ENCODE measurements around the gene BCCIP.

BCCIP gene

DNA sequence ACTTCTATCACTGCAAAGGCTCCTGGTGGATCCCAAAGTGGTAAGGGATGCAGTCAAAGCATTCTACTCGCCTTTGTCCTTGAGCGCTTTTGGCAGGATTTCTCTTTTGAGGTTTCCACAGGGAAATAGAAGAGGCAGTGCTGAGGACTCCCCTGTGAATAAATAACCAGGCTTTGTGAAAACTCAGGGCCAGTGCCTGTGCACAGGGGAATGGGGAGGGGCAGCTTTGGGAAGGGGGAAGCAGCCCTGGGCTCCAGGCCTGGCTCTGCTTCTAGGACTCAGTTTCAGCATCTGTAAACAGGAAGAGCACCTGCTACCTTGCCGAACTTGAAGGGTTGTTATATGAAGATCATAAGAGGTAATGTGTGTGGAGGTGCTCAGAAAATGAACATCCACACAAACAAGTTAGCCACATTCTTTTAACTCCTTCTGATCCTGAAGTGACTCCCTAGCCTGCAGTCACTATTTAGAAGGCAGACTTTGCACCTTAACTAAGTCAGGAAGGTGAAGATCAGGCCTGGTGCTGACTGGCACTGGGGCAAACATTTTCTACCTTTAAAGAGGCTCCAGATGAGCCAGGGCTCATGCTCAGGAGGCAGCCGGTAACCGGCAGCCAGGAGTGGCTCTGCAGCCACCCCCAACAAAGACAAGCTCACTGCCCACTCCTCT, 25.2 kb upstream of the BCCIP start:
- no peak for DNase-seq (ENCODE audit: low spot score)

GRCh38 chr10:125799451-125800182, 23.7 kb upstream of the BCCIP start:
- no peak for DNase-seq (ENCODE audit: low spot score)

DNA sequence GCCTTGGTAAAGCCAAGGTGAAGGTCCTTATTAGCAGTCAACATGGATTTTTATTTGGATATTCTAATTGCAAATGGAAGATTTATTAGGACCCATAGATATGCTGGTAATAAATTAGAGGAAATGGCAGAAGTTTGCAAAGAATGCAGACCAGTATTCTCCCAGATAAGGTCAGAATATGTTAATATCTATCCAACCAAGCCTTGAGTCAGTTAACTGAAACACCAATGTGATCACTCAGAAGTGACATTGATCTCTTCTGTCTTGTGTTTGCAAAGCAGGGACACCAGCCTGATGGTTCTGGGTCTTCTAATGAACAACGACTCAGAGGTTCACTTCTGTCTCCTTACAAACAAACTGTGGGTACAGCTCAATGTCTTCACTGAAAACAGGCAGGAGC, 21.8 kb upstream of the BCCIP start:
- no peak for DNase-seq (ENCODE audit: low spot score)

DNA sequence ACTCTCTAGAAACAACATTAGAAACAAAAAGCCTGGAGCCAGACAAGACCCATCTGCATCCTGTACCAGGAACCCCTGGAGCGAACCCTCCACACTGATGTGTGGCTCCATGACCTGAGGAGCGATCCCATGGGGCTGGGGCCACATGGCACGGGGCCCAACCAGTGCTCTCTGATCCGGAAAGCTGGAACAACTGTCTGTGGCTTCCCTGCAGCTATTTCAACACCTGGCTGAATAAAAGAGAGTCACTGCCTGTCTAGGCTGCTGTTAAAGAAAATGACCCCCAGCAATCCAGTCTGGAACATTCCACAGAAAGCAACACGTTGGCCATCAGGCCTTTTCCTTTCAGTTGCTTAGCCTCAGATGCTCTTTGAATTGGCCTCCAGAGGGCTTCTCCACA, 21.2 kb upstream of the BCCIP start:
- DNase-seq (ENCODE audit: low spot score): no peak

- no peak for DNase-seq (ENCODE audit: low spot score)
Measured at GRCh38 chr10:125802739-125803138, 20.6 kb upstream of the BCCIP start.

DNA sequence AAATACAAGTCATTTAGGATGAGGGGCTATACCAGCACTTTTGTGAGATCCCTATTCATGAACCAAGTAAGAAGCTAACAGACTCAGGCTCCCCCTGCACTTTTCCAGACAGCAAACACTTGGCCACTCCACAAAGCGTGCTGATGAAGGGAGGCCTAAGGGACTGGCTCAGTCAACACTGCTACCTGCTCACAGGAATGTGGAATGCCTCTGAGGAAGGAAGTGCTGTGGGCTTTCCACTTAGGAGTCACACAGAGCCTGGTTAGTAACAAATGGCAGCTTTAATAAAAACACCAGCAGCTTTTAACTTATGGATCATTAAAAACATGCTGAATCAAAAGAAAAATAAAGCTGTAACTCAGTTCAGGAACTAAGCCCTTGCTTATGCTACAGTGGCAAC, 15.3 kb upstream of the BCCIP start:
- DNase-seq (ENCODE audit: low spot score): no peak

DNA sequence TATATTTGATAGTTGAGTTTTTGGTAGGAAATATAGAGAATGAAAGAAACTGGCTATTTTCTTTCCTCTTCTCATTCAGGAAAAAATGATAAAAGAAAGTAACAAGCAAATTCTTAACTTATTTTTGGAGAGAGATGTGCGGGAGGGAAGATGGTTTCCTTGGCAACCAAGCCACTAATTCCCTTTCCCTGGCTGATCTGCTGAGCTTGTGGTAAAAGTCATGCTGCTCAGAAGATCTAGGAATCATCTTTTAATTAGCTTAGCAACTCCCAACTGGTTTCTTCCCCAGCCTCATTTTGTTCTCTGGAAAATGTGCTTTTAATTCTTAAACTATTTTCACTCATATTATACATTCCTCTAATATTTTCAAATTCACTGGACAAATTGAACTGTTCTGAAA, 12.1 kb upstream of the BCCIP start:
- DNase-seq (ENCODE audit: low spot score): no peak

DNA sequence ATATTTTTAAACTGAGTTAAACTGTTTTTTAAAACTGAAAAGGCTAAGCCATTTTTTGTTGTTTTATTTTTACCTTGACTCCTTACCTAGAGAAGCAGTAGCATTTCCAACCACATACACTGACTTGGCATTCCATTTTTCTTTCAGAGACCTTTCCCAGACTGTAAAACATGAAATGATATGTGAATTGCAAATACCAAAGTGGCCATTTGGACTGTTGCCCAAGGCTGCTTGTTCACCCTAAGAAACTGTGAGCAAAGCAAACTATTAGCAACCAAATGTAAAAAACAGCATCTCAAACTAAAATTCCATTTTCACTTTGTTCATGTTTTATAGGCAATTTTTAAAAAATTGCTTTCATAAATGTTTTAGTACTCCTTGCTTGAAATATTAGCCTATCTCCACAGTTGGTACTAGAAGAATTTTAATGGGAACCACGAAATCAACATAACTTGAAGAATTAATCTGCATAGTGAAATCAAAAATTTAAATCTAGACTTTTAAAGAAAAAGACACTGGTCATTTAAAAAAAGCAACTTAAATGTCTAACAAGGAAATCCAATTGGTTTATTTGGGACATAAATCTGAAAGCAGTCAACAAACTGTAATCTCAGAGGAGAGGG, 11.1 kb upstream of the BCCIP start:
- no peak for DNase-seq (ENCODE audit: low spot score)

DNA sequence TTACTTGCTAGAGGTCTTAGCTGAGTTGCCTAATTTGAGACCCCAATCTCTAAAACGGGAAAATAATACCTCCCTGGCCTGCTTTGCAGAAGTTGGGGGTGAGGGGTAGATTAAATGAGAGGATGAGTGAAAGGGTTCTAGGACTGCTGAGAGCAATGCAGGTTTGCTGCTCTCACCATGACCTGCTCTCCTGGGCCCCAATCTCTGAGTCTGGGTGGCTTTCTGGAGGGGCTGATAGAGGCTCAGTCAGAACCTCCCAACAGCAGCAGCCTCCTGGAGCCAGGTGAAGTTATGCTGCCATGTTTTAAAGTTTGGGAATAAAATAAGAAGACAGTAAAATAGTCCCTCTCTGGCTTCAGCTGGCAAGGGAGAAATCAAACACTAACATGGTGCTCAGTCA, 7.6 kb upstream of the BCCIP start:
- DNase-seq (ENCODE audit: low spot score): no peak

DNA sequence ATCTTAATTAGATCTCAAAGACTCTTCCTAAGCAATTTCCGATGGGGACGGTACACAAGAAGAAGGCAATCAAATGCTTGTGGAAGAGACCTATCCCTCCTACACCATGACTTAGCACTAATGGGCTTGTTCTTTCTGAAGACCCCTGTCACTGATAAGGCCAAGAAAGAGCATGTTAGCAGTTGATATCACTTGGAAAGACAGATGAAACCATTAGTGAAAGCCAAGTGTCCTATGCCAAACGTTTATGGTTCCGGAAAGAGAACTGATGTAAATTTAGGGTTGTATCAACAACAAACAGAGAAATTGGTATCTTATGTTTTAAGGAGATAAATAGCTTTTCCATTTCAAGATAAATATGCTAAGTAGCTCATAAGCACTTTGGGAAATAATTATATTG, 6.8 kb upstream of the BCCIP start:
- no peak for DNase-seq (ENCODE audit: low spot score)

DNA sequence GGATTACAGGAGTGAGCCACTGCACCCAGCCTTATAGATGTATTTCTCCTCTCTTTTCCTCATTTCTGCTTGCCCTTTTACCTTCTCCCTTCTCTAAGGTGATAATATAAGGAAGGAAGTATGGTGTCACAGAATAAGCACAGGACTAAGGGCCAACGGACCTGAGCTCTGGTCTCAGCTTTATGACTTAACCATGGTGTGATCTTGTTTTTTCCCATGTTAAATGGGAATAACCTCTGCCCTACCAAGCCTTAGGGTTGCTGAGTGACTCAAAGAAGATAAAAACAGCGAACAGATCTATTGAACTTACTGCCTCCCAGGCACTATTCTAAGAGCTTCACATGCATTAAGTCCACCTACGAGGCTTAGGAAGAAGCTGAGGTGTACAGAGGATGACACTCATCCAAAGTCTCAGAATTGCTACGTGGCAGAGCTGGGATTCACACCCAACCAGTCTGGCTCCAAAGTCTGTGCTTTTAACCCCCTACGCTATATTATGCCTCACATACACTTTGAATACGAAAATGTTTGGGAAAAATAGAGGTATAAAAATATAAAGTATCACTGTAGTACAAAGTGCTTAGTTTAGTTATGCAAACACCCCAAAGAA, 5.9 kb upstream of the BCCIP start:
- no peak for DNase-seq (ENCODE audit: low spot score)

GRCh38 chr10:125820701-125821100, 2.6 kb upstream of the BCCIP start:
- no peak for DNase-seq (ENCODE audit: low spot score)

- no peak for DNase-seq (ENCODE audit: low spot score)
Measured at GRCh38 chr10:125823663-125824251, 411 bp downstream of the BCCIP start.

DNA sequence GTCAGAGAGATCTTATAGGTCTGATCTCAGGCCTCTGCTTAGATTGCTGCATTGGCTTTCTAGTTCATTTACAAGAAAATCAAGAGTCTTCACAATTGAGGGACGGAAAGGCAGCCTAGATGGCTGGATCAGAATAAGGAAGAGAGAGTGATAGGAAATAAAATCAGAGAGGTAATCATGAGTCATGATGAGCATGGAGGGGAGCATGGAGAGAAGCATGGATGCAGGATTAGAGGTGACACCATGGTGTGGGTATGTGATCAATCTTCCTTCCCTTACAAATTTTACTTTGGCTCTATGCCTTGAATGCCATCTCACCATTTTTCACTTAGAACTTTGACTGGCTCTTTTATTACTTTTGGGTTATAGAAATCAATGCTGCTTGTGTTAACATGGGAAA, 1.4 kb downstream of the BCCIP start:
- DNase-seq (ENCODE audit: low spot score): no peak

- no peak for DNase-seq (ENCODE audit: low spot score)
Measured at GRCh38 chr10:125827133-125827532, 3.8 kb downstream of the BCCIP start.

DNA sequence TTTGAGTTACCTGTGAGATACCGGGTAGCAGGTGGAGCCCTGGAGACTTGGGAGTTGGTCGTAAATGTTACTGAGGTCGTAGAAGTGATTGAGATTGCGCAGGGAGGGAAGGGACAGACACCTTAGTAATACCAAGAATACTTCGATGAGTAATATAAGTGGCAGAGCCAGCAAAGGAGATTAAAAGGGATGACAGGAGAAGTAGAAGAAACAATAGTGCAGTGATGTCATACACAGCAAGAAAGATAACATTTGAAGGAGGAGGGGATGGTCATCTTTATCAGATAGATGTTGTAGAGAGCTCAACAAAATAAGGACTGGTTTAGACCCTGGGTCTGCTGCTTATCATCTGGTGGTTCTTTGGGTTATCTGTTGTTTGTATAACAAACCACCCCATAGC, 5.0 kb downstream of the BCCIP start:
- DNase-seq (ENCODE audit: low spot score): no peak

GRCh38 chr10:125836746-125837145, 13.4 kb downstream of the BCCIP start:
- no peak for DNase-seq (ENCODE audit: low spot score)

DNA sequence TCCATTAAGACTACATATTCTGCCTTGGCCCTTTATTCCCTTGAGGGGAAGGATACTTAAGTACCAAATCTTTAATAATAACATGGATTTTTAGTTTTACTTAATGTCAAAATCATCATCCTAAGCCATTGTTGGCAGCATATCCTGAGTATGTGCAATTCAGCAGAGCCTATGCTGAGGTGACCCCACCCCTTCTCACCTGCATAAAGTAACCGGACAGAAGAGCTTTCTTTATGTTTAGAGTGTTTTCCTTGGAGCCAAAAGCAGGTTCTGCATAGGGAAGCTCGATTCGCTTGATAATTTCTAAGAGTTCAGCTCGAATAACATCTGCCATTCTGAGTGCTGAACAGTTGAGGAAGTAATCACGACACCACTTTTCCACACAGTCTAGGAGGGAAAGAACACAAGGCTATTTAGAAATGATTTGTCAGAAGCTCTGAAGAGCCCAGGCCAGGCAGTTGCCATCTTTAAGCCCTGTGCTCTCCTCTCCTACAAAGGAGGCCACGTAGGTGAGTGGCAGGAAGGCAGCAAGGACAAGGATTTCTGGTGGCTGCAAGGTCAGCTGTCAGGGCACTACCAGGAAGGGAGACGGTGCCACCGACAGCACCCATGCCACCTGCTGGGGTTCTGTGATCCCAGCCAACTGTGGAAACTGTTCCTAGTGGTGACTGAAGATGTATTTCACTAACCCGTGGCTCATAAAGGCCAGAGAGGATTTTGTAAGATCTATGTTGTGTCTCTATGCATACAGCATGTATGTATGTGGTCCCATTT, 15.6 kb downstream of the BCCIP start:
- no peak for DNase-seq (ENCODE audit: low spot score)

- DNase-seq (ENCODE audit: low spot score): no peak
Measured at GRCh38 chr10:125840406-125840805, 17.1 kb downstream of the BCCIP start.

DNA sequence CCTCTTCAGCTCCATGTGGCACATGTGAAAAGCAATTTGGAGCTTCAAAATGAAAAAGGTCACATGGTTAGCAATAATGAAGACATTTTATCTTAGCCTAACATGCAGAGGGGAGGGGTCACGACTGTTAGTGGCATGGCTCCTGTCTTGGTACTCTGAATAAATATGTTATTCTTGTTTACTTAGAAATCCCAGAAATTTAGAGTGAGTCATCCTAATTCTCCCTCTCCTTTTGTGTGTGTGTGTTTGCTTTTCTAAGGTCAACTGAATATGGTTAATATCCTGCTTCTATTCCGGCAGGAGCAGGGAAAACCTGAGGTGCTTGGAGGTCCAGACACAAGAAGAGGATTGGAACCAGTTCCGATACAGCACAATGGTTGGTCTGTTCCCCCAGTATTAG, 17.6 kb downstream of the BCCIP start:
- no peak for DNase-seq (ENCODE audit: low spot score)

GRCh38 chr10:125843603-125844329, 20.4 kb downstream of the BCCIP start:
- no peak for DNase-seq (ENCODE audit: low spot score)

Data from globus pallidus (tissue), 1 donor.